WTC11 (cell line): Measurements from ENCODE around the gene KCNJ15. TPM values are rescaled to one million over a fixed set of nuclear protein-coding genes. Genes with fewer than 3 reads are reported as not detected.

Experiments
- ATAC-seq: fragments of 200-7000 bp; cut with Tn5 transposase; 2 replicates; pipeline ENCODE4 v1.10.0; 2021; ENCODE audit warnings: mild to moderate bottlenecking, moderate library complexity
- Bru-seq: library from RNA; stranded (reverse); fragments of 400-500 nt; gene quantifications from one replicate; lab custom pipeline; 2021; lab: Mats Ljungman, UMichigan
- CTCF ChIA-PET: fragments of 300-600 bp; sonication (Branson Sonifier 250); formaldehyde crosslinking; loops from one replicate; lab custom pipeline; 2021; ENCODE audit warnings: antibody characterized with exemption; lab: Charles Lee
- POLR2A ChIA-PET: fragments of 350-600 bp; sonication (Branson Sonifier 250); formaldehyde crosslinking; loops from one replicate; lab custom pipeline; 2021; ENCODE audit warnings: antibody characterized with exemption; lab: Charles Lee
- DNase-seq: peaks from one replicate; pipeline ENCODE4 v3.0.0; 2021; ENCODE audit warnings: low spot score
- H3K27ac Mint-ChIP-seq: 2 replicates; pipeline ENCODE4 v1.8.0; 2021; ENCODE audit warnings: mixed read lengths
- H3K27me3 Mint-ChIP-seq: 2 replicates; pipeline ENCODE4 v1.8.0; 2021; ENCODE audit warnings: low read depth, mild to moderate bottlenecking, moderate library complexity, mixed read lengths
- H3K36me3 Mint-ChIP-seq: 2 replicates; pipeline ENCODE4 v1.8.0; 2021; ENCODE audit warnings: mixed read lengths
- H3K4me1 Mint-ChIP-seq: 2 replicates; pipeline ENCODE4 v1.8.0; 2022; ENCODE audit warnings: mixed read lengths
- H3K4me3 Mint-ChIP-seq: 2 replicates; pipeline ENCODE4 v1.8.0; 2021; ENCODE audit warnings: mild to moderate bottlenecking, moderate library complexity, mixed read lengths
- H3K9me3 Mint-ChIP-seq: 2 replicates; pipeline ENCODE4 v1.8.0; 2021; ENCODE audit warnings: mixed read lengths
- AFF4 ChIP-seq: sonication (generic); formaldehyde crosslinking; IDR thresholded peaks from 2 replicates; pipeline ENCODE4 v1.8.1; 2023; ENCODE audit warnings: mild to moderate bottlenecking, missing genetic modification reagents, borderline replicate concordance
- AR ChIP-seq: fragments of 250-450 bp; sonication (Bioruptor Pico); IDR thresholded peaks from 2 replicates; pipeline ENCODE4 v1.9.0; 2021; ENCODE audit warnings: mild to moderate bottlenecking
- CDX4 ChIP-seq: fragments of 250-450 bp; sonication (Bioruptor Pico); IDR thresholded peaks from 2 replicates; pipeline ENCODE4 v1.9.0; 2021; ENCODE audit warnings: moderate library complexity, mild to moderate bottlenecking, inconsistent platforms, borderline replicate concordance
- FOXJ3 ChIP-seq: sonication (generic); formaldehyde crosslinking; IDR thresholded peaks from 2 replicates; pipeline ENCODE4 v1.9.0; 2021; ENCODE audit warnings: missing genetic modification reagents, mild to moderate bottlenecking, borderline replicate concordance
- FOXK1 ChIP-seq: sonication (generic); formaldehyde crosslinking; IDR thresholded peaks from 2 replicates; pipeline ENCODE4 v1.8.0; 2022; ENCODE audit warnings: mild to moderate bottlenecking, moderate library complexity, missing genetic modification reagents
- HMGA2 ChIP-seq: fragments of 250-450 bp; sonication (Bioruptor Pico); IDR thresholded peaks from 2 replicates; pipeline ENCODE4 v1.4.0; 2021; ENCODE audit warnings: mild to moderate bottlenecking, moderate library complexity
- IRF1 ChIP-seq: sonication (generic); formaldehyde crosslinking; IDR thresholded peaks from 2 replicates; pipeline ENCODE4 v1.8.0; 2023; ENCODE audit warnings: missing genetic modification reagents
- OVOL2 ChIP-seq: fragments of 250-450 bp; sonication (Bioruptor Pico); IDR thresholded peaks from 2 replicates; pipeline ENCODE4 v1.9.0; 2021; ENCODE audit warnings: mild to moderate bottlenecking, borderline replicate concordance
- RELA ChIP-seq: sonication (generic); formaldehyde crosslinking; IDR thresholded peaks from 2 replicates; pipeline ENCODE4 v1.8.1; 2022; ENCODE audit warnings: missing genetic modification reagents, mild to moderate bottlenecking, borderline replicate concordance
- RORB ChIP-seq: fragments of 250-450 bp; sonication (Bioruptor Pico); IDR thresholded peaks from 2 replicates; pipeline ENCODE4 v1.9.0; 2021; ENCODE audit warnings: mild to moderate bottlenecking
- STAT6 ChIP-seq: sonication (generic); formaldehyde crosslinking; conservative IDR thresholded peaks from 2 replicates; pipeline ENCODE4 v1.8.1; 2023; ENCODE audit warnings: mild to moderate bottlenecking, low read depth, missing genetic modification reagents, moderate library complexity
- TEAD4 ChIP-seq: sonication (generic); formaldehyde crosslinking; IDR thresholded peaks from 2 replicates; pipeline ENCODE4 v1.8.0; 2022; ENCODE audit warnings: mild to moderate bottlenecking, missing genetic modification reagents
- USF1 ChIP-seq: sonication (generic); formaldehyde crosslinking; IDR thresholded peaks from 2 replicates; pipeline ENCODE4 v1.8.0; 2022; ENCODE audit warnings: mild to moderate bottlenecking, missing genetic modification reagents
- ZNF423 ChIP-seq: fragments of 250-450 bp; sonication (Bioruptor Pico); IDR thresholded peaks from 2 replicates; pipeline ENCODE4 v2.1.2; 2022; ENCODE audit warnings: mild to moderate bottlenecking, moderate library complexity
- ZNF425 ChIP-seq: fragments of 250-450 bp; sonication (Bioruptor Pico); conservative IDR thresholded peaks from 2 replicates; pipeline ENCODE4 v1.9.0; 2021; ENCODE audit warnings: mild to moderate bottlenecking
- ZNF671 ChIP-seq: fragments of 250-450 bp; sonication (Bioruptor Pico); IDR thresholded peaks from 2 replicates; pipeline ENCODE4 v1.8.0; 2021; ENCODE audit warnings: mild to moderate bottlenecking
- ZSCAN18 ChIP-seq: fragments of 250-450 bp; sonication (Bioruptor Pico); IDR thresholded peaks from 2 replicates; pipeline ENCODE4 v2.1.2; 2022; ENCODE audit warnings: mild to moderate bottlenecking, moderate library complexity
- long read RNA-seq, 3 experiments: library from RNA in 1 of 3; library from capped mRNA in 1 of 3; library from polyadenylated mRNA in 1 of 3; unstranded in 2 of 3; stranded (forward) in 1 of 3; transcript quantifications; one replicate each; pipeline ENCODE4 v2.0.0, GENCODE V29; 2021
- total RNA-seq: library from RNA; stranded (reverse); gene quantifications from 3 replicates; pipeline ENCODE4 v1.2.3, GENCODE V29; 2021

KCNJ15 gene
- total RNA-seq (0.14 to 0.57 TPM in 2 of 3 replicates, not detected in the other), Bru-seq, nascent RNA (percentile 4 among the genes with signal in this experiment)
- long read RNA-seq, experiment 1: 0 reads
- long read RNA-seq, experiment 2: 0 reads
- long read RNA-seq, experiment 3: 0 reads

GRCh38 chr21:38256599-38257302 is at the start of gene KCNJ15:
Gene KCNJ15, plus strand, starts transcription at chr21:38256991. Its CDS starts 42,271 bp downstream, at chr21:38299262.
- TF ChIP-seq USF1 (no peak), RELA (CRISPR knock-in tag) (no peak), AFF4 (CRISPR knock-in tag) (no peak), RORB (CRISPR knock-in tag) (no peak), FOXJ3 (CRISPR knock-in tag) (no peak), AR (CRISPR knock-in tag) (no peak), OVOL2 (no peak), STAT6 (no peak), ZSCAN18 (CRISPR knock-in tag) (no peak), IRF1 (no peak), ZNF425 (CRISPR knock-in tag) (no peak), FOXK1 (CRISPR knock-in tag) (no peak), TEAD4 (CRISPR knock-in tag) (no peak), ZNF423 (CRISPR knock-in tag) (no peak), CDX4 (no peak), ZNF671 (no peak), HMGA2 (CRISPR knock-in tag) (no peak)
- H3K9me3 Mint-ChIP-seq: no peaks in the 10 kb centered on the region
- no peak within 1 kb of the TSS for H3K4me3 Mint-ChIP-seq
- H3K4me1 Mint-ChIP-seq: peaks cover 12% of the 10 kb centered on the region
- ChIA-PET CTCF (no interaction called here), POLR2A (no interaction called here)
- no peak within 1 kb of the TSS for H3K27ac Mint-ChIP-seq
- no peak for DNase-seq
- 0 out of 2 replicates have a peak, but pooled peaks have one; percentile 24 for ATAC-seq
- no peaks in the 10 kb centered on the region for H3K27me3 Mint-ChIP-seq
- no peaks in the 10 kb centered on the region for H3K36me3 Mint-ChIP-seq
